Urinary bladder (tissue), 4 donors: ENCODE results near the gene WRNIP1. TPM values are rescaled to one million over a fixed set of nuclear protein-coding genes. Genes with fewer than 3 reads are reported as not detected.
A peak's percentile ranks its signal among the peaks of the same experiment; 100 is the strongest.
"Not testable (repeated sequence)": the region's sequence is repeated elsewhere in the genome, so short reads cannot be mapped to it uniquely, and the experiment has no call there.

Experiments used
- DNase-seq: peaks from one replicate; pipeline ENCODE4 v3.0.0-alpha.2; 2015; ENCODE audit errors: extremely low spot score
- H3K27ac ChIP-seq: one replicate; pipeline ENCODE4 v1.5.1; 2013; ENCODE audit warnings: low read depth, mild to moderate bottlenecking, moderate library complexity
- H3K36me3 ChIP-seq: one replicate; pipeline ENCODE4 v1.6.1; 2013; ENCODE audit warnings: mild to moderate bottlenecking, moderate library complexity; ENCODE audit not compliant: insufficient read depth
- H3K4me1 ChIP-seq: one replicate; pipeline ENCODE4 v1.6.1; 2013; ENCODE audit warnings: mild to moderate bottlenecking, moderate library complexity; ENCODE audit not compliant: insufficient read depth
- H3K4me3 ChIP-seq: one replicate; pipeline ENCODE4 v1.5.1; 2013; ENCODE audit warnings: low read depth, low read length
- WGBS: extraction: QIAGEN DNeasy Blood & Tissue Kit; methylation state at CpG from one replicate; pipeline ENCODE4 v1.1.7; 2013; 5-methylcytosine and 5-hydroxymethylcytosine counted together
- polyA plus RNA-seq: library from polyadenylated mRNA; stranded (reverse); fragments of 200-250 nt; gene quantifications from one replicate; pipeline ENCODE4 v1.2.3, GENCODE V29; 2013
- total RNA-seq: library from RNA; depleted of rRNA; stranded (reverse); fragments of >200 nt; gene quantifications from one replicate; pipeline ENCODE4 v1.2.3, GENCODE V29; 2014
- donor health status: healthy with polysubstance abuse.
- donor health status: healthy.

The WRNIP1 gene
- total and polyA plus RNA-seq, 2 donors = 31.5 to 42.1 TPM

- WGBS = 79% methylated on average over 8 of the region's 8 CpGs
- no peaks in the 10 kb centered on the region for H3K4me1 ChIP-seq
- H3K27ac ChIP-seq = no peak overlapping the region
- H3K36me3 ChIP-seq = no peaks in the 10 kb centered on the region
- DNase-seq = no peak
- no peak overlapping the region for H3K4me3 ChIP-seq
Measured at GRCh38 chr6:2760882-2761842, 4.0 kb upstream of the WRNIP1 start.

GRCh38 chr6:2762868-2763267 lies 2.3 kb upstream of the WRNIP1 start:
- not testable (repeated sequence) for H3K4me3 ChIP-seq, H3K36me3 ChIP-seq, H3K27ac ChIP-seq, H3K4me1 ChIP-seq, DNase-seq
- 96% methylated on average over 4 of the region's 4 CpGs for WGBS

GRCh38 chr6:2763345-2763841 lies 1.8 kb upstream of the WRNIP1 start:
- Histone ChIP-seq H3K4me1 (no peaks in the 10 kb centered on the region), H3K4me3 (no peak overlapping the region), H3K27ac (no peak overlapping the region), H3K36me3 (no peaks in the 10 kb centered on the region)
- no peak for DNase-seq
- 95% methylated on average over 36 of the region's 36 CpGs for WGBS

GRCh38 chr6:2763876-2764540 lies 1.2 kb upstream of the WRNIP1 start:
- no peak for DNase-seq
- no peak overlapping the region for H3K4me3 ChIP-seq
- H3K4me1 ChIP-seq = no peaks in the 10 kb centered on the region
- H3K27ac ChIP-seq = no peak overlapping the region
- H3K36me3 ChIP-seq = no peaks in the 10 kb centered on the region
- 78% methylated on average over 27 of the region's 27 CpGs for WGBS

- DNase-seq = peak; percentile 63
- H3K4me1 ChIP-seq = no peaks in the 10 kb centered on the region
- H3K27ac ChIP-seq = peak overlapping the region; percentile 71
- H3K36me3 ChIP-seq = no peaks in the 10 kb centered on the region
- whole genome bisulfite sequencing = under 1% methylated on average over 45 of the region's 45 CpGs
- peak overlapping the region; percentile 51 for H3K4me3 ChIP-seq
Measured at GRCh38 chr6:2764610-2765165, 505 bp upstream of the WRNIP1 start.

GRCh38 chr6:2765896-2766766 lies 938 bp downstream of the WRNIP1 start:
- peak overlapping the region; percentile 83 for H3K4me3 ChIP-seq
- peak overlapping the region; percentile 91 for H3K27ac ChIP-seq
- DNase-seq = no peak
- under 1% methylated on average over 91 of the region's 91 CpGs for WGBS
- H3K4me1 ChIP-seq = no peaks in the 10 kb centered on the region
- no peaks in the 10 kb centered on the region for H3K36me3 ChIP-seq

GRCh38 chr6:2766767-2767656 lies 1.8 kb downstream of the WRNIP1 start:
- 13% methylated on average over 13 of the region's 13 CpGs for WGBS
- Histone ChIP-seq H3K27ac (no peak overlapping the region), H3K4me3 (peak overlapping the region; percentile 83), H3K36me3 (no peaks in the 10 kb centered on the region), H3K4me1 (no peaks in the 10 kb centered on the region)
- DNase-seq = no peak

GRCh38 chr6:2767657-2768524 lies 2.7 kb downstream of the WRNIP1 start:
- Histone ChIP-seq H3K27ac (no peak overlapping the region), H3K4me3 (peak overlapping the region; percentile 3), H3K36me3 (no peaks in the 10 kb centered on the region), H3K4me1 (no peaks in the 10 kb centered on the region)
- WGBS = 49% methylated on average over 9 of the region's 9 CpGs
- DNase-seq = no peak

- Histone ChIP-seq H3K36me3 (no peaks in the 10 kb centered on the region), H3K4me3 (no peak overlapping the region), H3K27ac (no peak overlapping the region), H3K4me1 (no peaks in the 10 kb centered on the region)
- 48% methylated on average over 6 of the region's 6 CpGs for WGBS
- DNase-seq = no peak
Measured at GRCh38 chr6:2768696-2769095, 3.5 kb downstream of the WRNIP1 start.

GRCh38 chr6:2770171-2770570 lies 5.0 kb downstream of the WRNIP1 start:
- Histone ChIP-seq H3K4me3 (no peak overlapping the region), H3K4me1 (no peaks in the 10 kb centered on the region), H3K36me3 (no peaks in the 10 kb centered on the region), H3K27ac (no peak overlapping the region)
- no peak for DNase-seq
- WGBS = 47% methylated on average over 13 of the region's 13 CpGs

GRCh38 chr6:2771079-2771478 lies 5.9 kb downstream of the WRNIP1 start:
- Histone ChIP-seq H3K27ac (no peak overlapping the region), H3K4me3 (no peak overlapping the region), H3K36me3 (no peaks in the 10 kb centered on the region), H3K4me1 (no peaks in the 10 kb centered on the region)
- DNase-seq = no peak
- 86% methylated on average over 4 of the region's 4 CpGs for WGBS
